H9 (cell line): ENCODE results near the gene STAB2. TPM values are rescaled to one million over a fixed set of nuclear protein-coding genes. Genes with fewer than 3 reads are reported as not detected.
"Not testable (repeated sequence)": the region's sequence is repeated elsewhere in the genome, so short reads cannot be mapped to it uniquely, and the experiment has no call there.

Experiments
- DNase-seq: peaks from one replicate; pipeline ENCODE4 v3.0.0-alpha.2; 2017
- H2AFZ ChIP-seq: one replicate; pipeline ENCODE4 v1.6.1; 2013; ENCODE audit warnings: mild to moderate bottlenecking, low read length, control low read depth, moderate library complexity
- H2AK5ac ChIP-seq: 2 replicates; pipeline ENCODE4 v1.6.1; 2013; ENCODE audit warnings: low read length, control low read depth, mixed read lengths; ENCODE audit not compliant: insufficient read length
- H2BK120ac ChIP-seq: one replicate; pipeline ENCODE4 v1.6.1; 2013; ENCODE audit warnings: low read depth, mild to moderate bottlenecking, low read length, control low read depth, inconsistent platforms; ENCODE audit not compliant: poor library complexity, severe bottlenecking
- H2BK12ac ChIP-seq: 2 replicates; pipeline ENCODE4 v1.6.1; 2013; ENCODE audit warnings: low read length, control low read depth, mixed read lengths, low read depth; ENCODE audit not compliant: insufficient read length
- H2BK15ac ChIP-seq: 2 replicates; pipeline ENCODE4 v1.6.1; 2013; ENCODE audit warnings: low read depth, low read length, control low read depth
- H2BK20ac ChIP-seq: one replicate; pipeline ENCODE4 v1.6.1; 2013; ENCODE audit warnings: low read depth, mild to moderate bottlenecking, low read length, control low read depth, inconsistent platforms; ENCODE audit not compliant: poor library complexity, severe bottlenecking
- H2BK5ac ChIP-seq: 2 replicates; pipeline ENCODE4 v1.6.1; 2013; ENCODE audit warnings: low read length, control low read depth, mixed read lengths; ENCODE audit not compliant: insufficient read length
- H3K14ac ChIP-seq: 2 replicates; pipeline ENCODE4 v1.6.1; 2013; ENCODE audit warnings: low read length, control low read depth; ENCODE audit not compliant: insufficient read depth
- H3K18ac ChIP-seq: 2 replicates; pipeline ENCODE4 v1.6.1; 2013; ENCODE audit warnings: low read depth, mild to moderate bottlenecking, mixed read lengths, low read length, control low read depth; ENCODE audit not compliant: insufficient read length
- H3K23ac ChIP-seq: 2 replicates; pipeline ENCODE4 v1.6.1; 2013; ENCODE audit warnings: low read length, control low read depth, mixed read lengths, low read depth; ENCODE audit not compliant: insufficient read length
- H3K23me2 ChIP-seq: 2 replicates; pipeline ENCODE4 v1.6.1; 2013; ENCODE audit warnings: low read depth, mild to moderate bottlenecking, mixed read lengths, low read length, control low read depth; ENCODE audit not compliant: insufficient read length, poor library complexity, severe bottlenecking
- H3K27ac ChIP-seq: 2 replicates; pipeline ENCODE4 v1.5.1; 2013; ENCODE audit warnings: low read length, control low read depth, mixed read lengths, low read depth; ENCODE audit not compliant: insufficient read length
- H3K27me3 ChIP-seq: 2 replicates; pipeline ENCODE4 v1.6.1; 2013; ENCODE audit warnings: low read length, control low read depth, inconsistent platforms; ENCODE audit not compliant: insufficient read depth
- H3K4ac ChIP-seq: 2 replicates; pipeline ENCODE4 v1.6.1; 2013; ENCODE audit warnings: low read depth, mild to moderate bottlenecking, control low read depth, inconsistent platforms, low read length, moderate library complexity
- H3K4me1 ChIP-seq: 2 replicates; pipeline ENCODE4 v1.6.1; 2013; ENCODE audit warnings: low read length, control low read depth, inconsistent platforms; ENCODE audit not compliant: insufficient read depth
- H3K4me2 ChIP-seq: 2 replicates; pipeline ENCODE4 v1.6.1; 2013; ENCODE audit warnings: low read length, control low read depth, mixed read lengths; ENCODE audit not compliant: insufficient read length, insufficient read depth
- H3K56ac ChIP-seq: 2 replicates; pipeline ENCODE4 v1.6.1; 2013; ENCODE audit warnings: low read depth, mild to moderate bottlenecking, mixed read lengths, low read length, control low read depth; ENCODE audit not compliant: insufficient read length
- H3K79me1 ChIP-seq: 2 replicates; pipeline ENCODE4 v1.6.1; 2013; ENCODE audit warnings: low read depth, mild to moderate bottlenecking, moderate library complexity, low read length, control low read depth, inconsistent platforms; ENCODE audit not compliant: insufficient read depth, poor library complexity, severe bottlenecking
- H3K79me2 ChIP-seq: 2 replicates; pipeline ENCODE4 v1.6.1; 2013; ENCODE audit warnings: low read length, control low read depth, inconsistent platforms; ENCODE audit not compliant: insufficient read depth
- H3K9ac ChIP-seq: 2 replicates; pipeline ENCODE4 v1.6.1; 2013; ENCODE audit warnings: low read length, control low read depth, mixed read lengths; ENCODE audit not compliant: insufficient read length; ENCODE audit errors: extremely low read depth
- H3K9me3 ChIP-seq: one replicate; pipeline ENCODE4 v1.6.1; 2013; ENCODE audit warnings: low read depth, low read length, inconsistent platforms; ENCODE audit not compliant: control insufficient read depth
- H3T11ph ChIP-seq: one replicate; pipeline ENCODE4 v1.6.1; 2013; ENCODE audit warnings: mild to moderate bottlenecking, low read length, control low read depth, inconsistent platforms
- H4K20me1 ChIP-seq: one replicate; pipeline ENCODE4 v1.6.1; 2013; ENCODE audit not compliant: control insufficient read depth, insufficient read length, insufficient read depth
- H4K5ac ChIP-seq: 2 replicates; pipeline ENCODE4 v1.6.1; 2013; ENCODE audit warnings: low read depth, mild to moderate bottlenecking, mixed read lengths, low read length, control low read depth; ENCODE audit not compliant: insufficient read length
- H4K8ac ChIP-seq: replicated peaks from 2 replicates; pipeline ENCODE4 v1.6.1; 2013; ENCODE audit warnings: low read length, control low read depth, mixed read lengths, low read depth; ENCODE audit not compliant: insufficient read length
- H4K91ac ChIP-seq: 2 replicates; pipeline ENCODE4 v1.6.1; 2013; ENCODE audit warnings: low read depth, mild to moderate bottlenecking, moderate library complexity, mixed read lengths, low read length, control low read depth; ENCODE audit not compliant: insufficient read length
- H3K27ac Mint-ChIP-seq, 3 experiments: 2 replicates in 2 of 3; 3 replicates in 1 of 3; pipeline ENCODE4 v1.8.0; 2020 to 2021; ENCODE audit warnings: mixed read lengths in 3 of 3, mild to moderate bottlenecking in 1 of 3, moderate library complexity in 1 of 3
- H3K27me3 Mint-ChIP-seq: 2 replicates; pipeline ENCODE4 v1.8.0; 2021; ENCODE audit warnings: low read depth, mild to moderate bottlenecking, moderate library complexity, mixed read lengths
- H3K36me3 Mint-ChIP-seq, 3 experiments: 2 replicates in 2 of 3; 3 replicates in 1 of 3; pipeline ENCODE4 v1.8.0; 2020 to 2021; ENCODE audit warnings: low read depth in 3 of 3, mixed read lengths in 3 of 3; ENCODE audit not compliant: insufficient read depth in 1 of 3
- H3K4me1 Mint-ChIP-seq, 2 experiments: 2 replicates each; pipeline ENCODE4 v1.8.0; 2020; ENCODE audit warnings: mixed read lengths in 2 of 2
- H3K4me3 Mint-ChIP-seq, 2 experiments: 2 replicates in 1 of 2; 3 replicates in 1 of 2; pipeline ENCODE4 v1.8.0; 2020 to 2021; ENCODE audit warnings: mild to moderate bottlenecking in 2 of 2, mixed read lengths in 2 of 2, moderate library complexity in 1 of 2
- H3K9me3 Mint-ChIP-seq, 2 experiments: 2 replicates in 1 of 2; 3 replicates in 1 of 2; pipeline ENCODE4 v1.8.0; 2020; ENCODE audit warnings: mild to moderate bottlenecking in 2 of 2, mixed read lengths in 2 of 2, moderate library complexity in 1 of 2
- CTCF ChIP-seq: fragments of 200-600 bp; sonication (generic); conservative IDR thresholded peaks from 3 replicates; pipeline ENCODE4 v1.8.0; 2021; ENCODE audit warnings: antibody characterized with exemption, mild to moderate bottlenecking
- WGBS: extraction: QIAGEN DNeasy Blood & Tissue Kit; methylation state at CpG from one replicate; pipeline ENCODE4 v1.1.7; 2013; ENCODE audit warnings: missing lambda C conversion rate, low lambda C conversion rate, mixed read lengths; ENCODE audit not compliant: insufficient read length; ENCODE audit errors: extremely low coverage; 5-methylcytosine and 5-hydroxymethylcytosine counted together
- total RNA-seq: library from RNA; stranded (reverse); gene quantifications from 2 replicates; pipeline ENCODE4 v1.2.1, GENCODE V29; 2021

STAB2 gene
- total RNA-seq, 1 experiment from 2014 or later = 0.02 TPM

DNA sequence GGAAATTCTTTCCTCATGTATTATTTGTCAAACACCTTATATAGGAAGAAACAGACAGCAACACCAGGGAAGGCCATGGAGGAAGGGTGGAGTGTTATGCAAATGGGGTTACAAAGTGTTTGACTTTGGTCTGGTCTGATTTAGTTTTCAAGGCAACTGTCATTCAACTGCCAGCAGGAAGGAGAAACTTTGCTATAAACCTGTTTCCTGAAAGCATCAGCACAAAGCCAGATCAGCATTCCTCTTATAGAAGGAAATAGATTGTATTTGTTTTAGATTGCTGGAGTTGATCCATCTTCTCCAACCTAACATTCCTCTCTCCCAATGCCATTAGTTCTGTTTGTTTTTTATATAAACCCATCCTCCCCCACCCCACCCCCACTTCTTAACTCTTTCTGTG lies 65.7 kb downstream of the STAB2 start:
- Histone ChIP-seq H3K23me2 (no peaks in the 10 kb centered on the region), H3K56ac (no peak overlapping the region), H3K4me1 (no peaks in the 10 kb centered on the region), H3K27ac (no peak overlapping the region), H3K4me2 (no peak overlapping the region), H2BK5ac (no peak overlapping the region), H3T11ph (no peak overlapping the region), H2BK120ac (no peak overlapping the region), H2BK15ac (no peak overlapping the region), H3K79me1 (no peaks in the 10 kb centered on the region), H3K9ac (no peak overlapping the region), H2AFZ (no peak overlapping the region), H2AK5ac (no peak overlapping the region), H2BK20ac (no peak overlapping the region), H2BK12ac (no peak overlapping the region), H3K14ac (no peak overlapping the region), H4K8ac (no peak overlapping the region), H4K5ac (no peak overlapping the region), H3K9me3 (no peaks in the 10 kb centered on the region), H3K27me3 (no peaks in the 10 kb centered on the region), H3K18ac (no peak overlapping the region), H3K79me2 (no peaks in the 10 kb centered on the region), H4K20me1 (no peaks in the 10 kb centered on the region), H3K4ac (no peak overlapping the region), H4K91ac (no peak overlapping the region), H3K23ac (no peak overlapping the region)
- H3K36me3 Mint-ChIP-seq = no peaks in the 10 kb centered on the region
- no peak overlapping the region for H3K27ac Mint-ChIP-seq
- DNase-seq = no peak
- peaks cover 4 to 8% of the 10 kb centered on the region in 2 experiments for H3K4me1 Mint-ChIP-seq
- no peak overlapping the region for H3K4me3 Mint-ChIP-seq
- TF ChIP-seq CTCF = no peak
- no peaks in the 10 kb centered on the region; a peak in 1 of 5 replicates for H3K9me3 Mint-ChIP-seq
- no peaks in the 10 kb centered on the region; the same call in 1 of the 2 replicates for H3K27me3 Mint-ChIP-seq

DNA sequence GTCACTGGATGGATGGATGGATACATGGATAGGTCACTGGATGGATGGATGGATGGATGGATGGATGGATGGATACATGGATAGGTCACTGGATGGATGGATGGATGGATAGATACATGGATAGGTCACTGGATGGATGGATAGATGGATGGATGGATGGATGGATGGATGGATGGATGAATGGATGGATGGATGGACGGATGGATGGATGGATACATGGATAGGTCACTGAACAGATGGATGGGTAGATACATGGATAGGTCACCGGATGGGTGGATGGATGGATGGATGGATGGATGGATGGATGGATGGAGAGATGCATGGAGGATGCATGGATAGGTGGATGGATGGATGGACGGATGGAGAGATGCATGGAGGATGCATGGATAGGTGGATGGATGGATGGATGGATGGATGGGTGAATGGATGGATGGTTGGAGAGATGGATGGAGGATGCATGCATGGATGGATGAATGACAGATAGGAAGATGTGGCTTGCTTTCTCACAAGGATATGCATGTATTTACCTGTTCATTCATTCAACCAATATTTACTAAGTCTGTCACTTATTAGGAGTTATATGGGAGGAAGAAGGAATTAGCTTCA lies 66.6 kb downstream of the STAB2 start:
- not testable (repeated sequence) for H3K56ac ChIP-seq, H3K23ac ChIP-seq, H4K91ac ChIP-seq, H3K27me3 ChIP-seq, DNase-seq, H3K4ac ChIP-seq, H3K4me2 ChIP-seq, H4K20me1 ChIP-seq, H2BK15ac ChIP-seq, H3K14ac ChIP-seq, H3K27ac ChIP-seq, H2BK120ac ChIP-seq, H3K79me2 ChIP-seq, H3K27me3 Mint-ChIP-seq, H3K4me1 ChIP-seq, H2BK20ac ChIP-seq, H3K9me3 Mint-ChIP-seq, H3K36me3 Mint-ChIP-seq, H4K5ac ChIP-seq, H3K79me1 ChIP-seq, H3K9ac ChIP-seq, H4K8ac ChIP-seq, H3K18ac ChIP-seq, H2AFZ ChIP-seq, H3K9me3 ChIP-seq, H2AK5ac ChIP-seq, H3K4me3 Mint-ChIP-seq, H3K23me2 ChIP-seq, H3T11ph ChIP-seq, H2BK12ac ChIP-seq, H2BK5ac ChIP-seq, H3K27ac Mint-ChIP-seq
- WGBS = no CpG with 5 or more reads among the region's 3 CpGs
- H3K4me1 Mint-ChIP-seq = peaks cover 4 to 14% of the 10 kb centered on the region in 2 experiments
